Pancreas (tissue), 10 donors: ENCODE results near the gene SLC19A1. TPM values are rescaled to one million over a fixed set of nuclear protein-coding genes. Genes with fewer than 3 reads are reported as not detected.
A peak's percentile ranks its signal among the peaks of the same experiment; 100 is the strongest.

Experiments
- ATAC-seq, 4 donors: fragments of 200-7000 bp; cut with Tn5 transposase; one replicate each; pipeline versions ENCODE4 v1.8.0 to v1.9.1; 2020; ENCODE audit warnings: mild to moderate bottlenecking in 4 of 4, moderate library complexity in 4 of 4
- DNase-seq, 6 donors: peaks; one replicate each; pipeline ENCODE4 v3.0.0-alpha.2; 2020
- FAIRE-seq: peaks from 2 replicates; lab custom pipeline; 2012; peaks lifted over from hg19 to GRCh38; lab: Jason Lieb, UNC
- H3K27ac ChIP-seq, 4 donors: fragments of 200-600 bp; sonication (generic); 1 replicate in 3 of 4; 2 replicates in 1 of 4; pipeline versions ENCODE4 v1.5.0 to v1.8.0; 2020
- H3K27me3 ChIP-seq, 4 donors: fragments of 200-600 bp; one replicate each; pipeline ENCODE4 v1.8.0; 2021
- H3K36me3 ChIP-seq, 3 donors: fragments of 200-600 bp; sonication (generic) in 1 of 3; one replicate each; pipeline versions ENCODE4 v1.5.0 to v1.8.0; 2020 to 2021
- H3K4me1 ChIP-seq, 3 donors: fragments of 200-600 bp; one replicate each; pipeline ENCODE4 v1.8.0; 2021
- H3K4me3 ChIP-seq, 4 donors: fragments of 200-600 bp; sonication (generic) in 2 of 4; one replicate each; pipeline versions ENCODE4 v1.5.0 to v1.8.0; 2020 to 2021
- H3K9me3 ChIP-seq, 4 donors: fragments of 200-600 bp; one replicate each; pipeline ENCODE4 v1.8.0; 2021
- WGBS, 2 donors: extraction: QIAGEN DNeasy Blood & Tissue Kit; methylation state at CpG; one replicate each; pipeline ENCODE4 v1.1.7; 2013; 5-methylcytosine and 5-hydroxymethylcytosine counted together
- intact Hi-C, 3 donors: fragments of 100-400 bp; cut with DNase I; formaldehyde crosslinking; loops; one replicate each; pipeline versions ENCODE4 v1.11.1 to v1.14.2; 2022
- polyA plus RNA-seq, 2 donors: library from polyadenylated mRNA; stranded (reverse); fragments of 200-250 nt; gene quantifications; one replicate each; pipeline ENCODE4 v1.2.3, GENCODE V29; 2013
- total RNA-seq, 6 donors: library from RNA; stranded (reverse); fragmentation: NEBNext Ultra II Directional in 4 of 6; extraction: Animal tissue kit (Norgen Biotek cat#: 25700) in 4 of 6; gene quantifications; one replicate each; pipeline versions ENCODE4 v1.2.1 to v1.2.4, GENCODE V29; 2021 to 2023
- TF ChIP-seq, protein P1 (sequence below), 4 donors: fragments of 200-600 bp; sonication (generic) in 3 of 4; IDR thresholded peaks; one replicate each; pipeline versions ENCODE4 v1.5.0 to v1.8.0; 2021; ENCODE audit warnings: antibody characterized with exemption in 4 of 4
- donor health status: healthy with polysubstance abuse.
- donor health status: DM: no; HTN: no; CAD: no; lungs with moderate emphysema.
- donor health status: DM: no; HTN: no; CAD: no.
- donor health status: control.
- donor health status: control.
- donor health status: Bipolar disorder and iron deficiency.
- donor health status: DM: yes; HTN: yes; CAD: no.
- donor health status: DM: no; HTN: no; CAD: no.
- donor health status: DM: no; HTN: no; CAD: no.
- donor health status: DM: yes; HTN: yes; CAD: no.

The SLC19A1 gene
- total and polyA plus RNA-seq, 8 donors: 4.4 to 11.2 (median 5.4) TPM

DNA sequence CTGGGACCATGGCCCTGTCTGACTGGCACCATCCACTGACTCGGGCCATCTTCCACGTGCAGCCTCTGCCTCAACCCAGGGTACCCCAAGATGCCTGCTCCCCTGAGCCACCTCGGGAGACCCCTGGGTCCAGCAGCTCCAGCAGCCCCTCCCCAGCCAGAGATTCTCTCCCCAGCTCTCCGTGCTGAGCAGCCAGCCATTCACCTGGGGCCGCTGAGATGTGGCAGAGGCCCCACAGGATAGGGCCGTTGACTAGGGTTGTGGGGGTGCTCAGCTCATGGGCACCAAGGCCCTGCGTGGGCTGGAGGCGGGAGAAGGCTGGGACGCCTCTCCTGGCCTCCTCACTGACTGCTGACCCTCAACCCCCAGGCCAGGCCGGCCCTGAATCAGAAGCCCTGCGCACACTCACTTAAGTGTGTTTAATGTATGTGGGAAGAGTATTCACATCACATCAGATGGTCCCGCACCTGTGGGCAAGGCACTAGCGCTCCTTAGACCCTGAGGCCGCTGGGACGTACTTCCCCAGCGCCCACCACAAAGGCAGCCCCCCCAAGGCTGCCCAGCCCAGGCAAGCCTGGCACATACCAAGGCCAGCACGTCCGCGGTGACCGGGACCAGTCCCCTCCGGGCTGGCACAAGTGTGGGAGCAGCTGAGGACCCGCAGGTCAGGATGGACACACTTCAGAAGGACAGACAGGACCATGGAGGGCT lies 27.8 kb downstream of the SLC19A1 start:
- TF ChIP-seq, protein P1, sequence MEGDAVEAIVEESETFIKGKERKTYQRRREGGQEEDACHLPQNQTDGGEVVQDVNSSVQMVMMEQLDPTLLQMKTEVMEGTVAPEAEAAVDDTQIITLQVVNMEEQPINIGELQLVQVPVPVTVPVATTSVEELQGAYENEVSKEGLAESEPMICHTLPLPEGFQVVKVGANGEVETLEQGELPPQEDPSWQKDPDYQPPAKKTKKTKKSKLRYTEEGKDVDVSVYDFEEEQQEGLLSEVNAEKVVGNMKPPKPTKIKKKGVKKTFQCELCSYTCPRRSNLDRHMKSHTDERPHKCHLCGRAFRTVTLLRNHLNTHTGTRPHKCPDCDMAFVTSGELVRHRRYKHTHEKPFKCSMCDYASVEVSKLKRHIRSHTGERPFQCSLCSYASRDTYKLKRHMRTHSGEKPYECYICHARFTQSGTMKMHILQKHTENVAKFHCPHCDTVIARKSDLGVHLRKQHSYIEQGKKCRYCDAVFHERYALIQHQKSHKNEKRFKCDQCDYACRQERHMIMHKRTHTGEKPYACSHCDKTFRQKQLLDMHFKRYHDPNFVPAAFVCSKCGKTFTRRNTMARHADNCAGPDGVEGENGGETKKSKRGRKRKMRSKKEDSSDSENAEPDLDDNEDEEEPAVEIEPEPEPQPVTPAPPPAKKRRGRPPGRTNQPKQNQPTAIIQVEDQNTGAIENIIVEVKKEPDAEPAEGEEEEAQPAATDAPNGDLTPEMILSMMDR (IDR thresholded peaks at IDR 0.05): no peak
- H3K4me3 ChIP-seq: no peak overlapping the region
- 84 to 85% methylated on average over 21 to 22 of the region's 22 CpGs for WGBS, 2 donors
- H3K36me3 ChIP-seq: no peaks in the 10 kb centered on the region
- no peaks in the 10 kb centered on the region for H3K9me3 ChIP-seq
- ATAC-seq: no peak
- peak in 3 of 6 donors; percentile 21 to 72 (median 56) for DNase-seq
- intact Hi-C loops: no loop called here
- H3K27me3 ChIP-seq: no peaks in the 10 kb centered on the region
- no peak overlapping the region for H3K27ac ChIP-seq
- no peak for FAIRE-seq
- peaks cover 7 to 18% (median 11%) of the 10 kb centered on the region in 3 donors for H3K4me1 ChIP-seq

GRCh38 chr21:45513741-45514310 lies 28.4 kb downstream of the SLC19A1 start:
- TF ChIP-seq, protein P1 (IDR thresholded peaks at IDR 0.05): no peak
- WGBS, 2 donors: 61 to 66% methylated on average over 11 of the region's 11 CpGs
- H3K4me3 ChIP-seq: no peak overlapping the region
- DNase-seq: peak in 2 of 6 donors; percentile 23 to 49
- no peaks in the 10 kb centered on the region for H3K27me3 ChIP-seq
- intact Hi-C loops: no loop called here
- H3K4me1 ChIP-seq: peaks cover 7 to 18% (median 11%) of the 10 kb centered on the region in 3 donors
- no peaks in the 10 kb centered on the region for H3K36me3 ChIP-seq
- peak overlapping the region in 1 of 4 donors; percentile 58 for H3K27ac ChIP-seq
- no peak for FAIRE-seq
- no peaks in the 10 kb centered on the region for H3K9me3 ChIP-seq
- peak in 2 of 4 donors; percentile 9 to 12 for ATAC-seq

DNA sequence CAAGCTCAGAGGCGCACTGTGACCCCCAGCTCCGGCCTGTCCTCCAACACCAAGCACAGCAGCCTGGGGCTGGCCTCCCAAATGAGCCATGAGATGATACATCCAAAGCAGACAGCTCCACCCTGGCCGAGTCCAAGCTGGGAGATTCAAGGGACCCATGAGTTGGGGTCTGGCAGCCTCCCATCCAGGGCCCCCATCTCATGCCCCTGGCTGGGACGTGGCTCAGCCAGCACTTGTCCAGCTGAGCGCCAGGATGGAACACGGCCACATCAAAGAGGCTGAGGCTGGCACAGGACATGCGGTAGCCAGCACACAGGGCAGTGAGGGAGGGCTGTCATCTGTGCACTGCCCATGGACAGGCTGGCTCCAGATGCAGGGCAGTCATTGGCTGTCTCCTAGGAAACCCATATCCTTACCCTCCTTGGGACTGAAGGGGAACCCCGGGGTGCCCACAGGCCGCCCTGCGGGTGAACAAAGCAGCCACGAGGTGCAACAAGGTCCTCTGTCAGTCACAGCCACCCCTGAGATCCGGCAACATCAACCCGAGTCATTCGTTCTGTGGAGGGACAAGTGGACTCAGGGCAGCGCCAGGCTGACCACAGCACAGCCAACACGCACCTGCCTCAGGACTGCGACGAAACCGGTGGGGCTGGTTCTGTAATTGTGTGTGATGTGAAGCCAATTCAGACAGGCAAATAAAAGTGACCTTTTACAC lies 29.1 kb downstream of the SLC19A1 start:
- Histone ChIP-seq H3K27me3 (no peaks in the 10 kb centered on the region), H3K4me1 (peaks cover 7 to 18% (median 11%) of the 10 kb centered on the region in 3 donors), H3K36me3 (no peaks in the 10 kb centered on the region), H3K27ac (peak overlapping the region in 2 of 4 donors; percentile 9 to 58), H3K9me3 (no peaks in the 10 kb centered on the region), H3K4me3 (no peak overlapping the region)
- TF ChIP-seq, protein P1 (IDR thresholded peaks at IDR 0.05): no peak
- intact Hi-C loops: no loop called here
- ATAC-seq (peak; percentile 62 to 86 (median 78)), DNase-seq (peak; percentile 49 to 74 (median 59)), FAIRE-seq (no peak)
- WGBS, 2 donors: 34% methylated on average over 19 of the region's 19 CpGs

DNA sequence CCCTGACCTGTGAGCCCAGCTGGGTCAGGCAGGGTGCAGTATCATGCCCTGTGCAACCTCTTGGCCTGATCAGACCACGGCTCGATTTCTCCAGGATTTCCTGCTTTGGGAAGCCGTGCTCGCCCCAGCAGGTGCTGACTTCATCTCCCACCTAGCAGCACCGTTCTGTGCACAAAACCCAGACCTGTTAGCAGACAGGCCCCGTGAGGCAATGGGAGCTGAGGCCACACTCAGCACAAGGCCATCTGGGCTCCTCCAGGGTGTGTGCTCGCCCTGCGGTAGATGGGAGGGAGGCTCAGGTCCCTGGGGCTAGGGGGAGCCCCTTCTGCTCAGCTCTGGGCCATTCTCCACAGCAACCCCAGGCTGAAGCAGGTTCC lies 29.6 kb downstream of the SLC19A1 start:
- Histone ChIP-seq H3K36me3 (no peaks in the 10 kb centered on the region), H3K9me3 (no peaks in the 10 kb centered on the region), H3K4me1 (peaks cover 7 to 18% (median 11%) of the 10 kb centered on the region in 3 donors), H3K4me3 (no peak overlapping the region), H3K27me3 (no peaks in the 10 kb centered on the region), H3K27ac (peak overlapping the region in 1 of 4 donors; percentile 58)
- peak in 1 of 6 donors; percentile 30 for DNase-seq
- 88 to 89% methylated on average over 8 of the region's 8 CpGs for WGBS, 2 donors
- intact Hi-C loops: no loop called here
- peak in 1 of 4 donors; percentile 4 for ATAC-seq
- no peak for FAIRE-seq
- TF ChIP-seq, protein P1 (IDR thresholded peaks at IDR 0.05): no peak
